HEK293 (cell line): ENCODE data around the gene ACP7.

Experiments used
- CTCF ChIA-PET: fragments of 350-600 bp; formaldehyde crosslinking; extraction: SDS; loops from one replicate; lab custom pipeline; 2021; ENCODE audit warnings: antibody characterized with exemption; lab: Yijun Ruan, JAX
- POLR2A ChIA-PET: fragments of 300-600 bp; formaldehyde crosslinking; extraction: SDS; loops from one replicate; lab custom pipeline; 2020; ENCODE audit warnings: antibody characterized with exemption, inconsistent platforms; lab: Yijun Ruan, JAX
- H3K27ac ChIP-seq: fragments of 200-500 bp; sonication (Bioruptor generic); 2 replicates; pipeline ENCODE4 v1.5.1; 2014; ENCODE audit warnings: low read depth, low read length, control low read depth, inconsistent platforms; ENCODE audit errors: extremely low read depth
- H3K36me3 ChIP-seq, 2 experiments: fragments of 200-500 bp in 1 of 2; sonication (Bioruptor generic) in 1 of 2; 1 replicate in 1 of 2; 2 replicates in 1 of 2; pipeline ENCODE4 v1.5.1; 2014 to 2017; ENCODE audit warnings: inconsistent platforms in 2 of 2, low read length in 2 of 2; ENCODE audit not compliant: control insufficient read depth in 2 of 2, insufficient read depth in 1 of 2
- H3K4me1 ChIP-seq: fragments of 200-500 bp; sonication (Bioruptor generic); 2 replicates; pipeline ENCODE4 v1.5.1; 2014; ENCODE audit warnings: mild to moderate bottlenecking, low read length, inconsistent platforms; ENCODE audit not compliant: control insufficient read depth, insufficient read depth
- H3K4me3 ChIP-seq: 2 replicates; pipeline ENCODE4 v1.5.1; 2011; ENCODE audit warnings: low read depth, mild to moderate bottlenecking, control low read depth, low read length, moderate library complexity
- H3K9me3 ChIP-seq: fragments of 200-500 bp; sonication (Bioruptor generic); 2 replicates; pipeline ENCODE4 v1.5.1; 2014; ENCODE audit warnings: low read depth, low read length, inconsistent platforms; ENCODE audit not compliant: control insufficient read depth, insufficient read depth
- GLIS1 ChIP-seq: fragments of 450-650 bp; formaldehyde crosslinking; IDR thresholded peaks from 2 replicates; pipeline ENCODE4 v1.5.1; 2016; ENCODE audit warnings: missing biosample characterization, missing genetic modification characterization
- GLIS2 ChIP-seq: fragments of 450-650 bp; formaldehyde crosslinking; IDR thresholded peaks from 2 replicates; pipeline ENCODE4 v1.5.1; 2016; ENCODE audit warnings: missing biosample characterization, missing genetic modification characterization
- SP7 ChIP-seq: fragments of 450-650 bp; formaldehyde crosslinking; IDR thresholded peaks from 2 replicates; pipeline ENCODE4 v1.5.1; 2016; ENCODE audit warnings: missing biosample characterization, missing genetic modification characterization
- ZBTB48 ChIP-seq: fragments of 450-650 bp; formaldehyde crosslinking; IDR thresholded peaks from 2 replicates; pipeline ENCODE4 v1.5.1; 2016; ENCODE audit warnings: missing biosample characterization, missing genetic modification characterization
- ZIC2 ChIP-seq: fragments of 450-650 bp; formaldehyde crosslinking; IDR thresholded peaks from 2 replicates; pipeline ENCODE4 v1.5.1; 2016; ENCODE audit warnings: missing biosample characterization, missing genetic modification characterization
- ZNF248 ChIP-seq: fragments of 450-650 bp; formaldehyde crosslinking; IDR thresholded peaks from 2 replicates; pipeline ENCODE4 v1.5.1; 2017; ENCODE audit warnings: missing biosample characterization, missing genetic modification characterization
- ZNF514 ChIP-seq: fragments of 450-650 bp; formaldehyde crosslinking; IDR thresholded peaks from 2 replicates; pipeline ENCODE4 v1.5.1; 2016; ENCODE audit warnings: missing biosample characterization, missing genetic modification characterization
- ZNF549 ChIP-seq: fragments of 450-650 bp; IDR thresholded peaks from 2 replicates; pipeline ENCODE4 v1.5.1; 2018; ENCODE audit warnings: missing biosample characterization, missing genetic modification characterization, mild to moderate bottlenecking, inconsistent platforms, moderate library complexity
- ZNF596 ChIP-seq: fragments of 450-650 bp; IDR thresholded peaks from 2 replicates; pipeline ENCODE4 v1.5.0; 2018; ENCODE audit warnings: missing biosample characterization, mild to moderate bottlenecking, missing genetic modification characterization, moderate library complexity
- TF ChIP-seq, protein P1 (sequence below): sonication (generic); formaldehyde crosslinking; IDR thresholded peaks from 2 replicates; pipeline ENCODE4 v1.8.1; 2022; ENCODE audit warnings: mild to moderate bottlenecking, moderate library complexity, missing genetic modification reagents
- TF ChIP-seq, protein P2 (sequence below): fragments of 450-650 bp; formaldehyde crosslinking; conservative IDR thresholded peaks from 2 replicates; pipeline ENCODE4 v1.5.1; 2016; ENCODE audit warnings: low read depth, missing biosample characterization, missing genetic modification characterization
- TF ChIP-seq, protein P3 (sequence below): fragments of 450-650 bp; formaldehyde crosslinking; IDR thresholded peaks from 2 replicates; pipeline ENCODE4 v1.5.1; 2017; ENCODE audit warnings: missing biosample characterization, missing genetic modification characterization
- TF ChIP-seq, protein P4 (sequence below): fragments of 450-650 bp; formaldehyde crosslinking; IDR thresholded peaks from 2 replicates; pipeline ENCODE4 v1.5.1; 2016; ENCODE audit warnings: missing biosample characterization, missing genetic modification characterization

Gene ACP7

DNA sequence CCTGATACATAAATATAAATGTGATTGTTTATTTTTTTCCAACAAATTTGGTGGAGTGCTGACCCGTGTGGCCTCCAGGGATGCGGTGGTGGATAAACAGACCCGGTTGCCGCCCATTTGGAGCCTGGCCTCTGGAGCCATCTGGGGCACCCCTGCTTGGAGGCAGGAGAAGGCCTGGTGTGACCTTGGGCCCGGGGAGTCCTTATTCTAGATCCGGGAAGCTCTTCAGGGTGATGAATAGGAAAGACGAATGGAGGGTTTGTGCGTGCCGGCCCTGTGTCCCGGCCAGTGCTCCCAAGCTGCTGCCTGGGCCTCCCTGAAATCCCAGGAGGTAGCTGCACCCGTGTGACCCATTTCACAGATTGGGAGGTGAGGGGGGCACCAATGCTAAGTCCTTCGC lies 53.0 kb downstream of the ACP7 start:
- Histone ChIP-seq H3K27ac (no peak overlapping the region), H3K4me3 (no peak overlapping the region), H3K9me3 (no peaks in the 10 kb centered on the region), H3K36me3 (peaks cover 0 to 8% of the 10 kb centered on the region in 2 experiments; a peak in 2 of 3 replicates), H3K4me1 (peaks cover 41% of the 10 kb centered on the region)
- ChIA-PET POLR2A (no interaction called here), CTCF (no interaction called here)
- 0 out of 2 replicates have a peak, but pooled peaks have one; percentile 16 for TF ChIP-seq ZIC2 (tag by site-specific recombination)
- TF ChIP-seq, protein P1, sequence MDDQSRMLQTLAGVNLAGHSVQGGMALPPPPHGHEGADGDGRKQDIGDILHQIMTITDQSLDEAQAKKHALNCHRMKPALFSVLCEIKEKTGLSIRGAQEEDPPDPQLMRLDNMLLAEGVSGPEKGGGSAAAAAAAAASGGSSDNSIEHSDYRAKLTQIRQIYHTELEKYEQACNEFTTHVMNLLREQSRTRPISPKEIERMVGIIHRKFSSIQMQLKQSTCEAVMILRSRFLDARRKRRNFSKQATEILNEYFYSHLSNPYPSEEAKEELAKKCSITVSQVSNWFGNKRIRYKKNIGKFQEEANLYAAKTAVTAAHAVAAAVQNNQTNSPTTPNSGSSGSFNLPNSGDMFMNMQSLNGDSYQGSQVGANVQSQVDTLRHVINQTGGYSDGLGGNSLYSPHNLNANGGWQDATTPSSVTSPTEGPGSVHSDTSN (CRISPR knock-in tag) = no peak
- TF ChIP-seq ZNF514 (tag by site-specific recombination) = no peak

DNA sequence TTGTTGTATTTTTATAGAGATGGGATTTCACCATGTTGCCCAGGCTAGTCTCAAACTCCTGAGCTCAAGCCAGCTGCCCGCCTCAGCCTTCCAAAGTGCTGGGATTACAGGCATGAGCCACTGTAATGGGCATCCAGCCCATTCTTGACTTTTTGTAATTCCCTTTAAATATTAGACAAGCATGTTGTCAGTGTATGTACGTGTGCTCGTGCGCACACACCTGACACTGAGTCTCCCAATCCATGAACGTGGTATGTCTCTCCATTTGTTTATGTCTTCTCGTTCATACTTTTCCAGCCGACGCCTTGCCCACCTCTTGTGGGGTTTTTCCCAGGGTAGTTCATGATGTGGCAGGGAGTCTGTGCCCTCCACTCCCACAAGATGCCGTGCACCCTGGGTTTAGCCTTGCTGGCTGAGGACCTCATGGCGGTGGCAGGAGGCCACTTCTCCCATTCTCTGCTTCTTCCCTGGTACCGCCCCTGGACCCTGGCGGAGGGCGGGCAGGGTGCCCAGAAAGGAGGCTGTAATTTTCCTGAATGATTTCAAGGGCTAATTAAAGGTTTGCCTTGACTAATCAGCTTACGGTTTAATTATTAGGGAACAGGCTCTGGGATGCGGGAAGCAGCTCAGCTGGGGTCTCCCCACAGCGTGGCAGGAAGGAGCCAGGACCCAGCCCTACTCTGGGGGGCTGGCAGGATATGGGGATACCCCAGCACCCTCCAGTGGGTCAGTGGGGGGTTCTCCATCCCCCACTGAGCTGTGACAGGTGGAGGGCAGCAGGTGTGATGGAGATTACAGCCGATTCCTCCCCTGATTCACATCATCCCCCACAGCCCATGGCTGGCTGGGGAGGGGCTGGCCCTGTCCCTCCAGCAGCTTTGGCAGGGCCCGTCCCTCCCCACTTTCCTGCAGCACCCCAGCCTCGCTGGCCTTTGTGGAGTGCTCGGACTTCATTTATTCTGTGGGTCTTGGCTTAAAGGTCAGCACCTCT lies 54.3 kb downstream of the ACP7 start:
- H3K9me3 ChIP-seq = no peaks in the 10 kb centered on the region
- ChIA-PET POLR2A (no interaction called here), CTCF (interaction anchor here (0.5 to 0.6 kb wide), 3 partner anchors 17 to 209 kb away, joined by 3 to 4 read pairs (median 4); no protein-coding TSS in a partner anchor)
- no peak overlapping the region for H3K4me3 ChIP-seq
- peaks cover 0 to 8% of the 10 kb centered on the region in 2 experiments; a peak in 2 of 3 replicates for H3K36me3 ChIP-seq
- H3K27ac ChIP-seq = no peak overlapping the region; the same call in 1 of the 2 replicates
- TF ChIP-seq ZNF248 (tag by site-specific recombination) (peak; percentile 97), SP7 (peak; percentile 100), ZBTB48 (tag by site-specific recombination) (0 out of 2 replicates have a peak, but pooled peaks have one; percentile 20), GLIS1 (tag by site-specific recombination) (peak; percentile 95), ZNF549 (tag by site-specific recombination) (no peak), GLIS2 (tag by site-specific recombination) (0 out of 2 replicates have a peak, but pooled peaks have one; percentile 37), ZIC2 (tag by site-specific recombination) (peak; percentile 48)
- TF ChIP-seq, protein P2, sequence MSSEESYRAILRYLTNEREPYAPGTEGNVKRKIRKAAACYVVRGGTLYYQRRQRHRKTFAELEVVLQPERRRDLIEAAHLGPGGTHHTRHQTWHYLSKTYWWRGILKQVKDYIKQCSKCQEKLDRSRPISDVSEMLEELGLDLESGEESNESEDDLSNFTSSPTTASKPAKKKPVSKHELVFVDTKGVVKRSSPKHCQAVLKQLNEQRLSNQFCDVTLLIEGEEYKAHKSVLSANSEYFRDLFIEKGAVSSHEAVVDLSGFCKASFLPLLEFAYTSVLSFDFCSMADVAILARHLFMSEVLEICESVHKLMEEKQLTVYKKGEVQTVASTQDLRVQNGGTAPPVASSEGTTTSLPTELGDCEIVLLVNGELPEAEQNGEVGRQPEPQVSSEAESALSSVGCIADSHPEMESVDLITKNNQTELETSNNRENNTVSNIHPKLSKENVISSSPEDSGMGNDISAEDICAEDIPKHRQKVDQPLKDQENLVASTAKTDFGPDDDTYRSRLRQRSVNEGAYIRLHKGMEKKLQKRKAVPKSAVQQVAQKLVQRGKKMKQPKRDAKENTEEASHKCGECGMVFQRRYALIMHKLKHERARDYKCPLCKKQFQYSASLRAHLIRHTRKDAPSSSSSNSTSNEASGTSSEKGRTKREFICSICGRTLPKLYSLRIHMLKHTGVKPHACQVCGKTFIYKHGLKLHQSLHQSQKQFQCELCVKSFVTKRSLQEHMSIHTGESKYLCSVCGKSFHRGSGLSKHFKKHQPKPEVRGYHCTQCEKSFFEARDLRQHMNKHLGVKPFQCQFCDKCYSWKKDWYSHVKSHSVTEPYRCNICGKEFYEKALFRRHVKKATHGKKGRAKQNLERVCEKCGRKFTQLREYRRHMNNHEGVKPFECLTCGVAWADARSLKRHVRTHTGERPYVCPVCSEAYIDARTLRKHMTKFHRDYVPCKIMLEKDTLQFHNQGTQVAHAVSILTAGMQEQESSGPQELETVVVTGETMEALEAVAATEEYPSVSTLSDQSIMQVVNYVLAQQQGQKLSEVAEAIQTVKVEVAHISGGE (tag by site-specific recombination) = no peak
- TF ChIP-seq, protein P3, sequence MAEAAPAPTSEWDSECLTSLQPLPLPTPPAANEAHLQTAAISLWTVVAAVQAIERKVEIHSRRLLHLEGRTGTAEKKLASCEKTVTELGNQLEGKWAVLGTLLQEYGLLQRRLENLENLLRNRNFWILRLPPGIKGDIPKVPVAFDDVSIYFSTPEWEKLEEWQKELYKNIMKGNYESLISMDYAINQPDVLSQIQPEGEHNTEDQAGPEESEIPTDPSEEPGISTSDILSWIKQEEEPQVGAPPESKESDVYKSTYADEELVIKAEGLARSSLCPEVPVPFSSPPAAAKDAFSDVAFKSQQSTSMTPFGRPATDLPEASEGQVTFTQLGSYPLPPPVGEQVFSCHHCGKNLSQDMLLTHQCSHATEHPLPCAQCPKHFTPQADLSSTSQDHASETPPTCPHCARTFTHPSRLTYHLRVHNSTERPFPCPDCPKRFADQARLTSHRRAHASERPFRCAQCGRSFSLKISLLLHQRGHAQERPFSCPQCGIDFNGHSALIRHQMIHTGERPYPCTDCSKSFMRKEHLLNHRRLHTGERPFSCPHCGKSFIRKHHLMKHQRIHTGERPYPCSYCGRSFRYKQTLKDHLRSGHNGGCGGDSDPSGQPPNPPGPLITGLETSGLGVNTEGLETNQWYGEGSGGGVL (tag by site-specific recombination) = peak; percentile 44
- TF ChIP-seq, all 188 proteins: peak for 7
- H3K4me1 ChIP-seq = peaks cover 30% of the 10 kb centered on the region

DNA sequence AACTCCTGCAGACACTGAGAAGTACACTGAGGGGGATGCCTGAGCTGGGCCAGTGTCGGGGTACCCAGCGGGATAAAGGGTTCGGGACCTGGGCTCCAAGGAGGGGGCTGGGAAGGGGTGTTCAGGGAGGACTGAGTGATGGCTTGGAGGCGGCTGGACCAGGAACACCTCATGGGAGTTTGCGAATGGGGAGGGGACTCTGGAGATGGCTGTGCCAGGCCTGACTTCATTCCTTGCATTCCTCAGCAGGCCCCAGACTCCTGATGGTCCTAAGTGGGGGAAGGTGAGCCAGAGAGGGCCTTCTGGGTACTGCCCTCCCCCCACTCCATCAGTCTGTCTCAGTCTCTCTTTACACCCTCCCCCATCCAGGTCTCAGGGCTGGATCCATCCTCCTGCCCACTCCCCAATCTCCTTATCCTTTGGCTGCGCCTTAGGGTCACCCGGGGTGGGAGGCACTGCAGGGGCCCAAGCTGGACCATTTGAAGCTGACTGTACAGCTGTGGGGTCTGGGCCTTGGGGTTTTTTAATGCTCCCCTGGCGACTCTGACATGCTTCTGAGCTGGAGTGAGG lies 55.2 kb downstream of the ACP7 start:
- ChIA-PET POLR2A (interaction anchor here (1.1 kb wide), 1 partner anchor 290 kb away, joined by 3 read pairs; no protein-coding TSS in a partner anchor), CTCF (interaction anchor here (0.6 to 1.6 kb wide), 5 partner anchors 15 to 210 kb away, joined by 3 to 7 read pairs (median 3); no protein-coding TSS in a partner anchor)
- Histone ChIP-seq H3K4me3 (no peak overlapping the region), H3K9me3 (no peaks in the 10 kb centered on the region), H3K36me3 (peaks cover 0 to 8% of the 10 kb centered on the region in 2 experiments; a peak in 1 of 3 replicates), H3K4me1 (peaks cover 26% of the 10 kb centered on the region), H3K27ac (no peak overlapping the region)
- no peak for TF ChIP-seq ZNF596 (tag by site-specific recombination)
- TF ChIP-seq, protein P4, sequence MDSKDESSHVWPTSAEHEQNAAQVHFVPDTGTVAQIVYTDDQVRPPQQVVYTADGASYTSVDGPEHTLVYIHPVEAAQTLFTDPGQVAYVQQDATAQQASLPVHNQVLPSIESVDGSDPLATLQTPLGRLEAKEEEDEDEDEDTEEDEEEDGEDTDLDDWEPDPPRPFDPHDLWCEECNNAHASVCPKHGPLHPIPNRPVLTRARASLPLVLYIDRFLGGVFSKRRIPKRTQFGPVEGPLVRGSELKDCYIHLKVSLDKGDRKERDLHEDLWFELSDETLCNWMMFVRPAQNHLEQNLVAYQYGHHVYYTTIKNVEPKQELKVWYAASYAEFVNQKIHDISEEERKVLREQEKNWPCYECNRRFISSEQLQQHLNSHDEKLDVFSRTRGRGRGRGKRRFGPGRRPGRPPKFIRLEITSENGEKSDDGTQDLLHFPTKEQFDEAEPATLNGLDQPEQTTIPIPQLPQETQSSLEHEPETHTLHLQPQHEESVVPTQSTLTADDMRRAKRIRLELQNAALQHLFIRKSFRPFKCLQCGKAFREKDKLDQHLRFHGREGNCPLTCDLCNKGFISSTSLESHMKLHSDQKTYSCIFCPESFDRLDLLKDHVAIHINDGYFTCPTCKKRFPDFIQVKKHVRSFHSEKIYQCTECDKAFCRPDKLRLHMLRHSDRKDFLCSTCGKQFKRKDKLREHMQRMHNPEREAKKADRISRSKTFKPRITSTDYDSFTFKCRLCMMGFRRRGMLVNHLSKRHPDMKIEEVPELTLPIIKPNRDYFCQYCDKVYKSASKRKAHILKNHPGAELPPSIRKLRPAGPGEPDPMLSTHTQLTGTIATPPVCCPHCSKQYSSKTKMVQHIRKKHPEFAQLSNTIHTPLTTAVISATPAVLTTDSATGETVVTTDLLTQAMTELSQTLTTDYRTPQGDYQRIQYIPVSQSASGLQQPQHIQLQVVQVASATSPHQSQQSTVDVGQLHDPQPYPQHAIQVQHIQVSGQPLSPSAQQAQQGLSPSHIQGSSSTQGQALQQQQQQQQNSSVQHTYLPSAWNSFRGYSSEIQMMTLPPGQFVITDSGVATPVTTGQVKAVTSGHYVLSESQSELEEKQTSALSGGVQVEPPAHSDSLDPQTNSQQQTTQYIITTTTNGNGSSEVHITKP = 0 out of 2 replicates have a peak, but pooled peaks have one; percentile 12
